Measurements from ENCODE around the gene HCAR3. TPM values are rescaled to one million over a fixed set of nuclear protein-coding genes. Genes with fewer than 3 reads are reported as not detected.

Gene HCAR3
- total and polyA plus RNA-seq, 2 of the 8 experiments (the other 6 are each of a cell fraction or from before 2014, with no cell fraction given), result not detected

DNA sequence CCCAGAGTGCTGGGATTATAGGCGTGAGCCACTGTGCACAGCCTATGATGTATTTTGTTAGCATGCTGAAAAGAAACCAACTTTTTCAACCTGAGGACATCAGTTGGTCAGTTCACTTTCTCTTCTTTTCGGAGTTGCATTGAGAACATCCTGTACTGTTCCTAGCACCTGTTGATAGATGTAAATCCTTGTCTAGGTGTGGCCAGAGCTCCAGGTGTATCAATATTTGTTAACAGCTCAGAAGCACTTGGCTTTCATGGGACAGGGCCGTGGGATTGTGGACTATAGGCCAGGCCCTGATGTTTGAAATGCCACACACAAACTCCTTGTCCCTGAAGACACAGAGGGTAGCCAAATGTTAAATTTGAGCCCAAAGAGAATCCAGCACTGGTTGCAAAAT is 28.3 kb downstream of the HCAR3 start:
- H3K56ac ChIP-seq (replicated peaks; ENCODE audit: insufficient read length, low read depth, low read length), result no peak overlapping the region
- 84% methylated on average over 3 of the region's 3 CpGs; no CpG with 5 or more reads in 1 of the 2 experiments for WGBS, 2 experiments (ENCODE audit: extremely low coverage in 1 of 2, insufficient coverage in 1 of 2, insufficient read length in 1 of 2, insufficient replicate concordance in 2 of 2, low coverage in 1 of 2, low lambda C conversion rate in 2 of 2, missing lambda C conversion rate in 1 of 2)
- FAIRE-seq (no peak), DNase-seq (ENCODE audit: low read depth in 1 of 2, low spot score in 2 of 2) (no peak)
- H3K27me3 ChIP-seq (replicated peaks in 1 of 4; ENCODE audit: control insufficient read depth in 3 of 4, extremely low read depth in 1 of 4, insufficient read depth in 3 of 4, low read length in 3 of 4), result no peaks in the 10 kb centered on the region
- no peak overlapping the region for H4K5ac ChIP-seq (ENCODE audit: insufficient read length, low read depth, low read length)
- H3K9ac ChIP-seq (replicated peaks in 1 of 4; ENCODE audit: extremely low read depth in 1 of 4, low read depth in 3 of 4, low read length in 3 of 4), result no peak overlapping the region
- no peak overlapping the region for H2BK5ac ChIP-seq (ENCODE audit: low read depth, low read length)
- H3K14ac ChIP-seq (ENCODE audit: insufficient read length), result no peak overlapping the region
- no peak overlapping the region for H2AFZ ChIP-seq (ENCODE audit: low read length)
- H2BK120ac ChIP-seq (replicated peaks; ENCODE audit: low read depth, low read length), result no peak overlapping the region
- no peak overlapping the region for H4K8ac ChIP-seq (ENCODE audit: extremely low read depth, insufficient read depth, low read length)
- H3K9me3 ChIP-seq (ENCODE audit: insufficient read depth in 2 of 2, low read depth in 1 of 2, low read length in 1 of 2), result no peaks in the 10 kb centered on the region
- no peak overlapping the region for H4K91ac ChIP-seq (replicated peaks; ENCODE audit: insufficient read length, low read length)
- no peaks in the 10 kb centered on the region for H3K79me2 ChIP-seq (ENCODE audit: control insufficient read depth in 1 of 2, insufficient read depth in 2 of 2, low read length in 2 of 2)
- H3K4me3 ChIP-seq (ENCODE audit: extremely low read depth in 1 of 4, insufficient read depth in 2 of 4, low read depth in 3 of 4, low read length in 4 of 4), result no peak overlapping the region
- H3K23me2 ChIP-seq (ENCODE audit: low read depth, low read length), result no peaks in the 10 kb centered on the region
- ChIA-PET CTCF (ENCODE audit: partially characterized antibody) (interaction anchor here (1.3 kb wide), 1 partner anchor 35 kb away, joined by 4 read pairs; no protein-coding TSS in a partner anchor), POLR2A (ENCODE audit: partially characterized antibody) (no interaction called here)
- H4K20me1 ChIP-seq (replicated peaks in 1 of 2; ENCODE audit: control insufficient read depth in 1 of 2, insufficient read depth in 2 of 2, low read length in 2 of 2), result no peaks in the 10 kb centered on the region
- H3K36me3 ChIP-seq (ENCODE audit: control insufficient read depth in 2 of 4, insufficient read depth in 4 of 4, low read length in 3 of 4), result no peaks in the 10 kb centered on the region
- no peak overlapping the region for H2AK5ac ChIP-seq (ENCODE audit: low read depth, low read length)
- H2BK12ac ChIP-seq (ENCODE audit: low read depth, low read length), result no peak overlapping the region
- H3K4ac ChIP-seq (replicated peaks; ENCODE audit: insufficient read length, low read depth, low read length), result no peak overlapping the region
- no peak overlapping the region for H3K4me2 ChIP-seq (ENCODE audit: insufficient read depth in 1 of 2, low read depth in 2 of 2, low read length in 2 of 2)
- H3K79me1 ChIP-seq (ENCODE audit: low read depth, low read length), result no peaks in the 10 kb centered on the region
- H3K18ac ChIP-seq (ENCODE audit: extremely low read depth, low read length), result no peak overlapping the region
- no peak overlapping the region for H2BK20ac ChIP-seq (ENCODE audit: low read length)
- no peaks in the 10 kb centered on the region; a peak in 1 of 7 replicates for H3K4me1 ChIP-seq (replicated peaks in 1 of 4; ENCODE audit: control insufficient read depth in 3 of 4, insufficient read depth in 4 of 4, low read length in 3 of 4)
- no peak overlapping the region for H3K27ac ChIP-seq (ENCODE audit: low read depth, low read length)
- no peak overlapping the region for H2BK15ac ChIP-seq (ENCODE audit: low read length)
- TF ChIP-seq GABPA (IDR thresholded peaks at IDR 0.05; ENCODE audit: borderline replicate concordance, insufficient read depth, low read length) (no peak), RBBP5 (IDR thresholded peaks at IDR 0.05; ENCODE audit: borderline replicate concordance, low read depth, low read length) (no peak), SP2 (IDR thresholded peaks at IDR 0.05; ENCODE audit: low read length) (no peak), TEAD4 (IDR thresholded peaks at IDR 0.05; ENCODE audit: low read depth, low read length) (no peak), SIN3A (conservative IDR thresholded peaks at IDR 0.05 in 1 of 2, IDR thresholded peaks at IDR 0.05 in 1 of 2; ENCODE audit: low read depth in 1 of 2, low read length in 2 of 2) (no peak), EZH2 (IDR thresholded peaks at IDR 0.05; ENCODE audit: low read depth, low read length, severe bottlenecking) (no peak), JUND (IDR thresholded peaks at IDR 0.05; ENCODE audit: low read length) (no peak), SAP30 (IDR thresholded peaks at IDR 0.05; ENCODE audit: insufficient read depth, insufficient replicate concordance, low read length) (no peak), KDM4A (IDR thresholded peaks at IDR 0.05; ENCODE audit: low read depth, low read length, severe bottlenecking) (no peak), KDM1A (IDR thresholded peaks at IDR 0.05; ENCODE audit: borderline replicate concordance, low read length) (no peak), HDAC6 (IDR thresholded peaks at IDR 0.05; ENCODE audit: low read depth, low read length) (no peak), TBP (IDR thresholded peaks at IDR 0.05; ENCODE audit: low read depth, low read length) (no peak), HDAC2 (IDR thresholded peaks at IDR 0.05; ENCODE audit: borderline replicate concordance in 1 of 2, low read depth in 2 of 2, low read length in 2 of 2) (no peak)
- H3K23ac ChIP-seq (ENCODE audit: insufficient read length), result no peak overlapping the region

Measured in H1 (cell line).